DOHH2 (cell line): ENCODE measurements around the gene TMTC2.

Experiments
- H3F3A ChIP-seq: fragments of 200-600 bp; sonication (generic), shearing (Covaris generic); 2 replicates; pipeline ENCODE4 v1.6.0; 2016; ENCODE audit warnings: antibody characterized with exemption, mild to moderate bottlenecking; ENCODE audit not compliant: control insufficient read depth, insufficient read depth
- H3K27ac ChIP-seq: fragments of 200-600 bp; sonication (generic); 2 replicates; pipeline ENCODE4 v1.5.1; 2014; ENCODE audit warnings: low read depth, mild to moderate bottlenecking, low read length, moderate library complexity
- H3K27me3 ChIP-seq: fragments of 200-600 bp; sonication (generic); 2 replicates; pipeline ENCODE4 v1.6.1; 2014; ENCODE audit warnings: mild to moderate bottlenecking, low read length, mixed read lengths; ENCODE audit not compliant: control insufficient read depth
- H3K36me3 ChIP-seq: fragments of 200-600 bp; sonication (generic); 2 replicates; pipeline ENCODE4 v1.6.1; 2014; ENCODE audit warnings: mild to moderate bottlenecking, low read length, moderate library complexity, mixed read lengths; ENCODE audit not compliant: control insufficient read depth
- H3K4me1 ChIP-seq: fragments of 200-600 bp; sonication (generic); 2 replicates; pipeline ENCODE4 v1.6.1; 2014; ENCODE audit warnings: mild to moderate bottlenecking, low read length, mixed read lengths; ENCODE audit not compliant: control insufficient read depth
- H3K4me2 ChIP-seq: fragments of 200-600 bp; sonication (generic); 2 replicates; pipeline ENCODE4 v1.6.0; 2014; ENCODE audit warnings: mild to moderate bottlenecking, low read length, moderate library complexity
- H3K4me3 ChIP-seq: fragments of 200-600 bp; sonication (generic); 2 replicates; pipeline ENCODE4 v1.5.1; 2014; ENCODE audit warnings: mild to moderate bottlenecking, low read length, mixed read lengths
- H3K79me2 ChIP-seq: fragments of 200-600 bp; sonication (generic); 2 replicates; pipeline ENCODE4 v1.6.1; 2014; ENCODE audit warnings: mild to moderate bottlenecking, low read length, mixed read lengths; ENCODE audit not compliant: control insufficient read depth
- H3K9me2 ChIP-seq: fragments of 200-600 bp; sonication (generic); replicated peaks from 2 replicates; pipeline ENCODE4 v1.6.1; 2014; ENCODE audit warnings: mild to moderate bottlenecking, low read length, mixed read lengths; ENCODE audit not compliant: control insufficient read depth
- H3K9me3 ChIP-seq: fragments of 200-600 bp; sonication (generic); 2 replicates; pipeline ENCODE4 v1.6.1; 2014; ENCODE audit warnings: antibody characterized with exemption, low read length, mixed read lengths; ENCODE audit not compliant: control insufficient read depth, insufficient read depth
- H4K20me1 ChIP-seq: fragments of 200-600 bp; sonication (generic); 2 replicates; pipeline ENCODE4 v1.6.0; 2014; ENCODE audit warnings: low read depth, mild to moderate bottlenecking, antibody characterized with exemption, low read length, moderate library complexity; ENCODE audit not compliant: control insufficient read depth, insufficient read depth
- CTCF ChIP-seq: fragments of 200-600 bp; sonication (generic); IDR thresholded peaks from one replicate; pipeline ENCODE4 v1.5.1; 2014; ENCODE audit warnings: antibody characterized with exemption, mild to moderate bottlenecking, low read depth, low read length; ENCODE audit not compliant: poor library complexity, severe bottlenecking
- EZH2phosphoT487 ChIP-seq: fragments of 200-600 bp; sonication (generic); IDR thresholded peaks from 2 replicates; pipeline ENCODE4 v1.6.1; 2017; ENCODE audit warnings: borderline replicate concordance, mild to moderate bottlenecking, antibody characterized with exemption, low read length, moderate library complexity, mixed read lengths

The TMTC2 gene

DNA sequence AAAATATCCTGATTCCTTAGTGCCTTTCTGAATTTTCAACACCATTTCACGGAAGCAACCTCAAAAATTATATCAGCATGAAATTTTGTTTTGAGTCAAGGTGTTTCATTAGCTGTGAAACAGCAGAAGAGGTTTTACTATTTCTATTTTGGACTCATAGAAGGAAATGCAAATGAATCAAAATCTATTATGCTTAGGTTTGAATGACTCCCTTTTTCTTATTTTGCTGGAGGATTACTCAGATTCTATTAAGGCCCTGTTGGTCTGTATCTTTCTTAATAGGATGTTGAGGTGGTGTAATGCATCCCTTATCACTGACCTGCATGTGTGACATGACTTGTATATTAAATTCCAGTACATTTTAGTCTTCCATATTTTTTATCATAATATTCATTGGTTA is 165.8 kb downstream of the TMTC2 start:
- H3K4me3 ChIP-seq, result no peak overlapping the region

DNA sequence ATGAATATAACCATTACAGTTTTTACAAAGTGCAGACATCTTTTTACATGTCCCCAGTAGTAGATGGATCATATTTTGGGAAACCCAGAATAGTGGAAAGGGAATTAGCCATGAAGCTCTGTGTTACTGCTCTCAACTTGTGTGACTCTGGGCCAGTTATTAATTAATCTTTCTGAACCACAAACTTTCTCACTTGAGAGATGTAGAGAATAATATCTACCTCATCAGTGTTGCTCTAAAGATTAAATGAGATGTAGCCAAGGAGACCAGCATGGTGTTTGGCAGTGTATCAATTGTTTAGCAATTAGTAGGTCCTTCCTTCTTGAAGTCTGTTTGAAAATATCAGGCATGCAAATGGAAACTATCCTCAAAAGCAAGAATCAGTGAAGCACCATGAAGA is 169.2 kb downstream of the TMTC2 start:
- Histone ChIP-seq H3K27me3 (no peaks in the 10 kb centered on the region), H3K79me2 (no peaks in the 10 kb centered on the region), H3F3A (no peaks in the 10 kb centered on the region), H3K4me2 (no peak overlapping the region), H3K27ac (no peak overlapping the region), H4K20me1 (no peaks in the 10 kb centered on the region), H3K9me3 (no peaks in the 10 kb centered on the region), H3K4me1 (peaks cover 10% of the 10 kb centered on the region), H3K4me3 (no peak overlapping the region), H3K36me3 (no peaks in the 10 kb centered on the region), H3K9me2 (no peaks in the 10 kb centered on the region)
- TF ChIP-seq CTCF, result no peak
- no peak for TF ChIP-seq EZH2phosphoT487

More for the DNA sequence above, 165.8 kb downstream of the TMTC2 start:
- H3K9me2 ChIP-seq, result no peaks in the 10 kb centered on the region
- no peak for TF ChIP-seq EZH2phosphoT487
- TF ChIP-seq CTCF, result no peak
- H3K27ac ChIP-seq, result no peak overlapping the region
- H4K20me1 ChIP-seq, result no peaks in the 10 kb centered on the region
- H3F3A ChIP-seq, result no peaks in the 10 kb centered on the region
- H3K9me3 ChIP-seq, result no peaks in the 10 kb centered on the region
- H3K4me1 ChIP-seq, result peaks cover 10% of the 10 kb centered on the region
- H3K79me2 ChIP-seq, result no peaks in the 10 kb centered on the region
- H3K27me3 ChIP-seq, result no peaks in the 10 kb centered on the region
- peak overlapping the region; percentile 21; the same call in 1 of the 2 replicates for H3K4me2 ChIP-seq
- H3K36me3 ChIP-seq, result no peaks in the 10 kb centered on the region

DNA sequence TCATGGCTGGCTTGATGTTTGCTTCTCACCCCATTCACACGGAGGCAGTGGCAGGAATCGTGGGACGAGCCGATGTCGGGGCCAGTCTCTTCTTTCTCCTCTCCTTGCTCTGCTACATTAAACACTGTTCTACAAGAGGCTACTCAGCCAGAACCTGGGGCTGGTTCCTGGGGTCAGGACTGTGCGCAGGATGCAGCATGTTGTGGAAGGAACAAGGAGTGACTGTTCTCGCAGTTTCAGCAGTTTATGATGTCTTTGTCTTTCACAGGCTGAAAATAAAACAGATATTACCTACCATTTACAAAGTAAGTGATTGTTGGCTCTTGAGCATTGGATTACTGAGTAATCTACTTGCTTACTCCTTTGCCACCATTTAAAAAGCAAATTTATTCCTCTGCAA is 170.6 kb downstream of the TMTC2 start:
- peaks cover 9% of the 10 kb centered on the region for H3K4me1 ChIP-seq
- H3K9me3 ChIP-seq, result no peaks in the 10 kb centered on the region
- H3K79me2 ChIP-seq, result no peaks in the 10 kb centered on the region
- H3K27ac ChIP-seq, result no peak overlapping the region
- H4K20me1 ChIP-seq, result no peaks in the 10 kb centered on the region
- no peaks in the 10 kb centered on the region for H3F3A ChIP-seq
- H3K36me3 ChIP-seq, result no peaks in the 10 kb centered on the region
- no peak overlapping the region for H3K4me2 ChIP-seq
- H3K27me3 ChIP-seq, result no peaks in the 10 kb centered on the region
- no peaks in the 10 kb centered on the region for H3K9me2 ChIP-seq
- TF ChIP-seq EZH2phosphoT487 (no peak), CTCF (no peak)
- H3K4me3 ChIP-seq, result no peak overlapping the region

DNA sequence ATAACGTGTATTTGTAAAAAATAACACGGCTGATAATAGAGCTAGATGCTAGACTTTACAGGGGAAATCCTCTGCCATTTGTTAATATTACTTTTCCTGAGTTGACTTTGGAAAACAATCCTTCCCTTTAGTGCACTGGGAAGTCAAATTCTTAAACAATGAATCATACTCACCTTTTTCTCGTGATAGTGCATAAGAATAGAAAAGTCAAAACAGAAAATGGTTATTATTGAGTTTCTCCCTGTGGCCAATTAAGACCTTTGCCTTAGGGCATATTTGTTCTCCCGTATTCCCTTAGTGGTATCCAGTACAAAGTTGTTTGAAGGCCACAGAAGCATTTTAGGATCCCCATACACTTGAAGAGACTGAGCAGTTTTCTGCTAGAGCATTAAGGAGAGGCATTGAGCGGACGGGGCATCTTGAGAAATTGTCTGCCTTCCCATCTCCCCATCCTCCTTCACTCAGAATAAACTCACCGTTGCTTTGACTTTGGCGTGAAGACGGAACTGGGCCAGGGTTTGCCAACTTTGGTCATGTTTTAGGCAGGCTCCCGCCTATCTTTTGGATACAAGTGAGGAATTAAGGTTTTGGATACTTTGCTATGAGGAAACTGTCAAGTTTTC is 171.3 kb downstream of the TMTC2 start:
- Histone ChIP-seq H3K36me3 (no peaks in the 10 kb centered on the region), H4K20me1 (no peaks in the 10 kb centered on the region), H3K9me3 (no peaks in the 10 kb centered on the region), H3K27me3 (no peaks in the 10 kb centered on the region), H3K27ac (no peak overlapping the region), H3K4me1 (peaks cover 5% of the 10 kb centered on the region; the same call in 1 of the 2 replicates), H3K4me3 (no peak overlapping the region), H3F3A (no peaks in the 10 kb centered on the region), H3K9me2 (no peaks in the 10 kb centered on the region), H3K79me2 (no peaks in the 10 kb centered on the region), H3K4me2 (no peak overlapping the region)
- TF ChIP-seq EZH2phosphoT487, result no peak
- no peak for TF ChIP-seq CTCF
